ENCODE results near the gene BLM. TPM values are rescaled to one million over a fixed set of nuclear protein-coding genes. Genes with fewer than 3 reads are reported as not detected.

Gene BLM
- total and polyA plus RNA-seq, 2 donors (not counting 1 experiment from before 2014, with no cell fraction given), result 1.5 to 1.7 TPM

GRCh38 chr15:90765531-90765930 lies 48.4 kb downstream of the BLM start:
- Histone ChIP-seq H3K27ac (ENCODE audit: insufficient read depth, low read length) (no peak overlapping the region), H3K36me3 (ENCODE audit: control insufficient read depth, insufficient read depth, low read length) (no peaks in the 10 kb centered on the region), H3K9me3 (ENCODE audit: control insufficient read depth, insufficient read depth, low read depth, low read length) (no peaks in the 10 kb centered on the region), H3K4me3 (replicated peaks in 1 of 4; ENCODE audit: control extremely low read depth in 1 of 4, insufficient read depth in 1 of 4, low read depth in 3 of 4, low read length in 4 of 4) (no peak overlapping the region), H3K4me2 (ENCODE audit: extremely low read depth, insufficient read depth, low read length) (no peak overlapping the region), H3K27me3 (ENCODE audit: control insufficient read depth, insufficient read depth, low read length) (no peaks in the 10 kb centered on the region), H4K20me1 (ENCODE audit: control insufficient read depth, extremely low read depth, insufficient read depth, low read length) (no peaks in the 10 kb centered on the region), H3K79me2 (ENCODE audit: control insufficient read depth, insufficient read depth, low read length) (no peaks in the 10 kb centered on the region), H2AFZ (ENCODE audit: low read length) (no peak overlapping the region), H3K4me1 (ENCODE audit: control insufficient read depth, extremely low read depth, insufficient read depth, low read length) (no peaks in the 10 kb centered on the region), H3K9ac (ENCODE audit: insufficient read depth, low read length) (no peak overlapping the region)
- DNase-seq (ENCODE audit: low read depth in 2 of 2), result peak in 1 of 2 donors; percentile 30
- no peak for TF ChIP-seq CTCF (conservative IDR thresholded peaks at IDR 0.05 in 1 of 2, IDR thresholded peaks at IDR 0.05 in 1 of 2; ENCODE audit: low read depth in 1 of 2, low read length in 2 of 2)
- no peak for TF ChIP-seq EZH2 (IDR thresholded peaks at IDR 0.05; ENCODE audit: low read length, missing control alignments)

GRCh38 chr15:90765966-90766365 lies 48.8 kb downstream of the BLM start:
- no peaks in the 10 kb centered on the region for H3K4me1 ChIP-seq (ENCODE audit: control insufficient read depth, extremely low read depth, insufficient read depth, low read length)
- no peaks in the 10 kb centered on the region for H3K36me3 ChIP-seq (ENCODE audit: control insufficient read depth, insufficient read depth, low read length)
- no peak overlapping the region for H2AFZ ChIP-seq (ENCODE audit: low read length)
- H3K4me2 ChIP-seq (ENCODE audit: extremely low read depth, insufficient read depth, low read length), result no peak overlapping the region
- no peaks in the 10 kb centered on the region for H3K79me2 ChIP-seq (ENCODE audit: control insufficient read depth, insufficient read depth, low read length)
- peak in 1 of 2 donors; percentile 69 for DNase-seq (ENCODE audit: low read depth in 2 of 2)
- H3K27me3 ChIP-seq (ENCODE audit: control insufficient read depth, insufficient read depth, low read length), result no peaks in the 10 kb centered on the region
- H3K9me3 ChIP-seq (ENCODE audit: control insufficient read depth, insufficient read depth, low read depth, low read length), result no peaks in the 10 kb centered on the region
- TF ChIP-seq EZH2 (IDR thresholded peaks at IDR 0.05; ENCODE audit: low read length, missing control alignments), result no peak
- no peak for TF ChIP-seq CTCF (conservative IDR thresholded peaks at IDR 0.05 in 1 of 2, IDR thresholded peaks at IDR 0.05 in 1 of 2; ENCODE audit: low read depth in 1 of 2, low read length in 2 of 2)
- H4K20me1 ChIP-seq (ENCODE audit: control insufficient read depth, extremely low read depth, insufficient read depth, low read length), result no peaks in the 10 kb centered on the region
- no peak overlapping the region for H3K4me3 ChIP-seq (replicated peaks in 1 of 4; ENCODE audit: control extremely low read depth in 1 of 4, insufficient read depth in 1 of 4, low read depth in 3 of 4, low read length in 4 of 4)
- H3K9ac ChIP-seq (ENCODE audit: insufficient read depth, low read length), result no peak overlapping the region
- no peak overlapping the region for H3K27ac ChIP-seq (ENCODE audit: insufficient read depth, low read length)

GRCh38 chr15:90769375-90769774 lies 52.2 kb downstream of the BLM start:
- Histone ChIP-seq H3K27me3 (ENCODE audit: control insufficient read depth, insufficient read depth, low read length) (no peaks in the 10 kb centered on the region), H3K27ac (ENCODE audit: insufficient read depth, low read length) (no peak overlapping the region), H3K4me3 (replicated peaks in 1 of 4; ENCODE audit: control extremely low read depth in 1 of 4, insufficient read depth in 1 of 4, low read depth in 3 of 4, low read length in 4 of 4) (no peak overlapping the region), H3K36me3 (ENCODE audit: control insufficient read depth, insufficient read depth, low read length) (no peaks in the 10 kb centered on the region), H2AFZ (ENCODE audit: low read length) (no peak overlapping the region), H3K9ac (ENCODE audit: insufficient read depth, low read length) (no peak overlapping the region), H3K79me2 (ENCODE audit: control insufficient read depth, insufficient read depth, low read length) (no peaks in the 10 kb centered on the region), H3K4me1 (ENCODE audit: control insufficient read depth, extremely low read depth, insufficient read depth, low read length) (no peaks in the 10 kb centered on the region), H3K4me2 (ENCODE audit: extremely low read depth, insufficient read depth, low read length) (no peak overlapping the region), H3K9me3 (ENCODE audit: control insufficient read depth, insufficient read depth, low read depth, low read length) (no peaks in the 10 kb centered on the region), H4K20me1 (ENCODE audit: control insufficient read depth, extremely low read depth, insufficient read depth, low read length) (no peaks in the 10 kb centered on the region)
- TF ChIP-seq CTCF (conservative IDR thresholded peaks at IDR 0.05 in 1 of 2, IDR thresholded peaks at IDR 0.05 in 1 of 2; ENCODE audit: low read depth in 1 of 2, low read length in 2 of 2) (no peak), EZH2 (IDR thresholded peaks at IDR 0.05; ENCODE audit: low read length, missing control alignments) (no peak)
- DNase-seq (ENCODE audit: low read depth in 2 of 2), result no peak
